GM12878 (cell line): ENCODE measurements around the gene LRIT2. TPM values are rescaled to one million over a fixed set of nuclear protein-coding genes. Genes with fewer than 3 reads are reported as not detected.

Source experiments
- ATAC-seq: fragments of 200-7000 bp; cut with Tn5 transposase; 3 replicates; pipeline ENCODE4 v1.9.1; 2020; ENCODE audit warnings: mild to moderate bottlenecking, moderate library complexity
- BruUV-seq: library from RNA; stranded (reverse); fragments of 400-500 nt; replicated peaks from 2 replicates; lab custom pipeline; 2021; lab: Mats Ljungman, UMichigan
- CTCF ChIA-PET: fragments of 300-600 bp; sonication (Branson Sonifier 250); formaldehyde crosslinking; extraction: SDS; loops from one replicate; lab custom pipeline; 2021; ENCODE audit warnings: inconsistent platforms; lab: Yijun Ruan, JAX
- POLR2A ChIA-PET: fragments of 350-600 bp; formaldehyde crosslinking; extraction: SDS; loops from one replicate; lab custom pipeline; 2021; ENCODE audit warnings: inconsistent platforms; lab: Charles Lee
- RAD21 ChIA-PET: fragments of 300-600 bp; sonication (Branson Sonifier 250); formaldehyde crosslinking; loops from one replicate; lab custom pipeline; 2023; ENCODE audit warnings: antibody characterized with exemption; ENCODE audit not compliant: unreplicated experiment; lab: Charles Lee
- SMC1A ChIA-PET: fragments of 300-600 bp; sonication (Branson Sonifier 250); formaldehyde crosslinking; loops from one replicate; lab custom pipeline; 2023; ENCODE audit not compliant: unreplicated experiment, uncharacterized antibody; lab: Charles Lee
- DNase-seq: peaks from one replicate; pipeline ENCODE4 v3.0.0-alpha.2; 2011; ENCODE audit warnings: low read depth, low spot score
- FAIRE-seq: peaks from 3 replicates; lab custom pipeline; 2011; peaks lifted over from hg19 to GRCh38; lab: Jason Lieb, UNC
- H2AFZ ChIP-seq: 2 replicates; pipeline ENCODE4 v1.6.0; 2011; ENCODE audit warnings: low read depth, low read length, control low read depth; ENCODE audit not compliant: control insufficient read depth
- H3K27ac ChIP-seq: 2 replicates; pipeline ENCODE4 v1.5.1; 2011; ENCODE audit warnings: control low read depth; ENCODE audit not compliant: control insufficient read depth, insufficient read depth
- H3K27me3 ChIP-seq, 2 experiments: replicated peaks in 1 of 2; 2 replicates each; pipeline versions ENCODE4 v1.6.0 to v1.6.1; 2011; ENCODE audit warnings: low read length in 1 of 2; ENCODE audit not compliant: control insufficient read depth in 2 of 2, insufficient read depth in 2 of 2
- H3K36me3 ChIP-seq, 2 experiments: 2 replicates each; pipeline ENCODE4 v1.5.1; 2011; ENCODE audit warnings: low read length in 1 of 2; ENCODE audit not compliant: control insufficient read depth in 2 of 2, insufficient read depth in 2 of 2
- H3K4me1 ChIP-seq: 2 replicates; pipeline ENCODE4 v1.6.1; 2011; ENCODE audit warnings: mild to moderate bottlenecking, low read length, moderate library complexity, mixed read lengths; ENCODE audit not compliant: control insufficient read depth, insufficient read depth
- H3K4me2 ChIP-seq: 2 replicates; pipeline ENCODE4 v1.6.0; 2011; ENCODE audit warnings: control low read depth; ENCODE audit not compliant: control insufficient read depth, insufficient read depth
- H3K4me3 ChIP-seq: fragments of 200-600 bp; sonication (generic); 2 replicates; pipeline ENCODE4 v1.5.1; 2016
- H3K79me2 ChIP-seq: 2 replicates; pipeline ENCODE4 v1.6.0; 2011; ENCODE audit warnings: low read length; ENCODE audit not compliant: control insufficient read depth, insufficient read depth
- H3K9ac ChIP-seq: 2 replicates; pipeline ENCODE4 v1.8.0; 2011; ENCODE audit warnings: low read length, control low read depth, mixed read lengths; ENCODE audit not compliant: control insufficient read depth, insufficient read depth
- H3K9me3 ChIP-seq: replicated peaks from 3 replicates; pipeline ENCODE4 v1.5.1; 2011; ENCODE audit warnings: mild to moderate bottlenecking, low read length; ENCODE audit not compliant: control insufficient read depth, insufficient read depth
- H4K20me1 ChIP-seq: 2 replicates; pipeline ENCODE4 v1.6.0; 2011; ENCODE audit not compliant: control insufficient read depth, insufficient read depth
- CHD2 ChIP-seq: IDR thresholded peaks from 2 replicates; pipeline ENCODE4 v1.6.1; 2011; ENCODE audit warnings: low read depth, low read length, improper control_type of control experiment, borderline replicate concordance
- DPF2 ChIP-seq: fragments of 450-650 bp; IDR thresholded peaks from 2 replicates; pipeline ENCODE4 v1.6.1; 2017; ENCODE audit warnings: mild to moderate bottlenecking
- FOXM1 ChIP-seq: IDR thresholded peaks from 2 replicates; pipeline ENCODE4 v1.6.1; 2012; ENCODE audit warnings: low read depth, mild to moderate bottlenecking, inconsistent platforms, low read length, moderate library complexity
- HDAC2 ChIP-seq: fragments of 200-600 bp; sonication (generic); IDR thresholded peaks from 2 replicates; pipeline ENCODE4 v1.6.1; 2017
- NFIC ChIP-seq: IDR thresholded peaks from 2 replicates; pipeline ENCODE4 v1.6.1; 2012; ENCODE audit warnings: low read depth, mild to moderate bottlenecking, inconsistent platforms, low read length, moderate library complexity
- RUNX3 ChIP-seq: IDR thresholded peaks from 2 replicates; pipeline ENCODE4 v1.6.1; 2012; ENCODE audit warnings: low read length, inconsistent platforms
- SMC3 ChIP-seq: IDR thresholded peaks from 2 replicates; pipeline ENCODE4 v1.6.1; 2011; ENCODE audit warnings: low read length, improper control_type of control experiment, borderline replicate concordance
- SPI1 ChIP-seq: IDR thresholded peaks from 2 replicates; pipeline ENCODE4 v1.6.1; 2011; ENCODE audit warnings: low read depth, mild to moderate bottlenecking, low read length, moderate library complexity, borderline replicate concordance; ENCODE audit not compliant: insufficient read depth
- STAT3 ChIP-seq: IDR thresholded peaks from 2 replicates; pipeline ENCODE4 v1.6.1; 2011; ENCODE audit warnings: low read depth, low read length, improper control_type of control experiment
- WRNIP1 ChIP-seq: IDR thresholded peaks from 2 replicates; pipeline ENCODE4 v1.6.1; 2011; ENCODE audit warnings: low read depth, low read length, improper control_type of control experiment, borderline replicate concordance
- ZBTB4 ChIP-seq: fragments of 450-650 bp; formaldehyde crosslinking; IDR thresholded peaks from 2 replicates; pipeline ENCODE4 v1.4.0; 2022; ENCODE audit warnings: mild to moderate bottlenecking, moderate library complexity
- WGBS: methylation state at CpG from one replicate; pipeline ENCODE4 v1.1.6; 2016; ENCODE audit warnings: low lambda C conversion rate; ENCODE audit not compliant: insufficient replicate concordance, insufficient coverage; ENCODE audit errors: missing lambda C conversion rate; 5-methylcytosine and 5-hydroxymethylcytosine counted together
- in situ Hi-C: fragments of 300-500 bp; cut with MboI; formaldehyde crosslinking; loops from 9 replicates; pipeline ENCODE4 v1.14.3; 2018; ENCODE audit warnings: mixed read lengths
- intact Hi-C: fragments of 100-400 bp; cut with micrococcal nuclease; formaldehyde crosslinking; loops from one replicate; pipeline ENCODE4 v1.14.2; 2022; ENCODE audit not compliant: unreplicated experiment
- polyA plus RNA-seq, 11 experiments: library from polyadenylated mRNA; depleted of rRNA in 4 of 11; unstranded in 6 of 11; stranded (reverse) in 5 of 11; fragments of >200 nt; fragmentation: Nextera tagmentation in 4 of 11; fragmentation: Illumina TruSeq in 1 of 11; extraction: Ambion mirVana in 4 of 11; extraction: Trizol in 1 of 11; gene quantifications; 1 replicate in 1 of 11; 2 replicates in 10 of 11; pipeline versions ENCODE4 v1.2.1 to v1.2.3, GENCODE V29; 2011 to 2016; ENCODE audit warnings: inconsistent platforms in 2 of 11, missing spikeins in 2 of 11, low read depth in 1 of 11
- total RNA-seq, 4 experiments: library from RNA; depleted of rRNA in 3 of 4; stranded (reverse); fragments of >200 nt in 3 of 4; fragmentation: Illumina TruSeq in 1 of 4; extraction: Trizol in 1 of 4; gene quantifications; 2 replicates each; pipeline versions ENCODE4 v1.2.1 to v1.2.3, GENCODE V29; 2013 to 2021
- TF ChIP-seq, protein P1 (sequence below): fragments of 450-650 bp; IDR thresholded peaks from 2 replicates; pipeline ENCODE4 v1.6.1; 2016; ENCODE audit warnings: mild to moderate bottlenecking
- TF ChIP-seq, protein P2 (sequence below): IDR thresholded peaks from 2 replicates; pipeline ENCODE4 v1.6.1; 2012; ENCODE audit warnings: improper control_type of control experiment, low read depth, low read length; ENCODE audit not compliant: insufficient replicate concordance

LRIT2 gene
- total and polyA plus RNA-seq, 10 of the 15 experiments (the other 5 are each of a cell fraction or from before 2014, with no cell fraction given), result not detected

DNA sequence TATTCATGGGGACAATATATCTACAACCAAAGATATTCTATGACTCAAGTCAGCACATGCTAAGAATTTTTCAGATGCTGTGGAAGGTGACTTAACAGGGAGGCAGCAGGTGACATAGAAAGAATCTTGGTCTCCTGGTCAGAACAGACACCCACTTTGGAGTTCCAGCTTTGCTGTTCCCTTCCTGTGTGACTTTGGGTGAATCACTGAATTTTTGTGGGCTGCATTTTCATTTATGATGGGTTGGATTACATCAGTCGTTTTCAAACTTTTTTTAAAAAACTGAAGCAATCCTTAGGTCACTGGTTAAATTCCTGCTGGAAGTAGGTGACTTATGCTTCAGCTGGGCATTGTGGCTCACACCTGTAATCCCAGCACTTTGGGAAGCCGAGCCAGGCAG, 44.4 kb upstream of the LRIT2 start:
- Histone ChIP-seq H3K79me2 (no peaks in the 10 kb centered on the region), H3K4me1 (no peaks in the 10 kb centered on the region), H3K27me3 (peaks cover 0 to 2% of the 10 kb centered on the region in 2 experiments; a peak in 2 of 4 replicates), H3K4me2 (no peak overlapping the region), H3K9me3 (no peaks in the 10 kb centered on the region), H3K36me3 (no peaks in the 10 kb centered on the region), H3K9ac (no peak overlapping the region), H2AFZ (no peak overlapping the region), H4K20me1 (no peaks in the 10 kb centered on the region), H3K27ac (no peak overlapping the region), H3K4me3 (no peak overlapping the region)
- POLR2A ChIA-PET, result no interaction called here
- 18% methylated on average over 2 of the region's 2 CpGs for WGBS
- in situ Hi-C loops (loop anchor here (5.0 kb wide), 2 partner anchors 273 to 448 kb away; no protein-coding TSS in a partner anchor), intact Hi-C loops (loop anchor here (10.0 kb wide), 1 partner anchor 445 kb away; no protein-coding TSS in a partner anchor)
- RAD21 ChIA-PET, result interaction anchor here (0.7 to 6.6 kb wide), 2 partner anchors 266 to 267 kb away, joined by 3 to 74 read pairs; no protein-coding TSS in a partner anchor
- BruUV-seq, result no TSS peak
- ATAC-seq (no peak), DNase-seq (no peak), FAIRE-seq (no peak)
- SMC1A ChIA-PET, result interaction anchor here (1.6 kb wide), 1 partner anchor 268 kb away, joined by 6 read pairs; no protein-coding TSS in a partner anchor
- CTCF ChIA-PET, result interaction anchor here (0.6 to 8.3 kb wide), 5 partner anchors 13 to 267 kb away, joined by 3 to 228 read pairs (median 3); no protein-coding TSS in a partner anchor
- no peak for TF ChIP-seq RUNX3
- no peak for TF ChIP-seq SPI1
- TF ChIP-seq FOXM1, result no peak
- TF ChIP-seq, protein P1, sequence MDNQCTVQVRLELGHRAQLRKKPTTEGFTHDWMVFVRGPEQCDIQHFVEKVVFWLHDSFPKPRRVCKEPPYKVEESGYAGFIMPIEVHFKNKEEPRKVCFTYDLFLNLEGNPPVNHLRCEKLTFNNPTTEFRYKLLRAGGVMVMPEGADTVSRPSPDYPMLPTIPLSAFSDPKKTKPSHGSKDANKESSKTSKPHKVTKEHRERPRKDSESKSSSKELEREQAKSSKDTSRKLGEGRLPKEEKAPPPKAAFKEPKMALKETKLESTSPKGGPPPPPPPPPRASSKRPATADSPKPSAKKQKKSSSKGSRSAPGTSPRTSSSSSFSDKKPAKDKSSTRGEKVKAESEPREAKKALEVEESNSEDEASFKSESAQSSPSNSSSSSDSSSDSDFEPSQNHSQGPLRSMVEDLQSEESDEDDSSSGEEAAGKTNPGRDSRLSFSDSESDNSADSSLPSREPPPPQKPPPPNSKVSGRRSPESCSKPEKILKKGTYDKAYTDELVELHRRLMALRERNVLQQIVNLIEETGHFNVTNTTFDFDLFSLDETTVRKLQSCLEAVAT, result no peak
- TF ChIP-seq STAT3, result no peak
- TF ChIP-seq, protein P2, sequence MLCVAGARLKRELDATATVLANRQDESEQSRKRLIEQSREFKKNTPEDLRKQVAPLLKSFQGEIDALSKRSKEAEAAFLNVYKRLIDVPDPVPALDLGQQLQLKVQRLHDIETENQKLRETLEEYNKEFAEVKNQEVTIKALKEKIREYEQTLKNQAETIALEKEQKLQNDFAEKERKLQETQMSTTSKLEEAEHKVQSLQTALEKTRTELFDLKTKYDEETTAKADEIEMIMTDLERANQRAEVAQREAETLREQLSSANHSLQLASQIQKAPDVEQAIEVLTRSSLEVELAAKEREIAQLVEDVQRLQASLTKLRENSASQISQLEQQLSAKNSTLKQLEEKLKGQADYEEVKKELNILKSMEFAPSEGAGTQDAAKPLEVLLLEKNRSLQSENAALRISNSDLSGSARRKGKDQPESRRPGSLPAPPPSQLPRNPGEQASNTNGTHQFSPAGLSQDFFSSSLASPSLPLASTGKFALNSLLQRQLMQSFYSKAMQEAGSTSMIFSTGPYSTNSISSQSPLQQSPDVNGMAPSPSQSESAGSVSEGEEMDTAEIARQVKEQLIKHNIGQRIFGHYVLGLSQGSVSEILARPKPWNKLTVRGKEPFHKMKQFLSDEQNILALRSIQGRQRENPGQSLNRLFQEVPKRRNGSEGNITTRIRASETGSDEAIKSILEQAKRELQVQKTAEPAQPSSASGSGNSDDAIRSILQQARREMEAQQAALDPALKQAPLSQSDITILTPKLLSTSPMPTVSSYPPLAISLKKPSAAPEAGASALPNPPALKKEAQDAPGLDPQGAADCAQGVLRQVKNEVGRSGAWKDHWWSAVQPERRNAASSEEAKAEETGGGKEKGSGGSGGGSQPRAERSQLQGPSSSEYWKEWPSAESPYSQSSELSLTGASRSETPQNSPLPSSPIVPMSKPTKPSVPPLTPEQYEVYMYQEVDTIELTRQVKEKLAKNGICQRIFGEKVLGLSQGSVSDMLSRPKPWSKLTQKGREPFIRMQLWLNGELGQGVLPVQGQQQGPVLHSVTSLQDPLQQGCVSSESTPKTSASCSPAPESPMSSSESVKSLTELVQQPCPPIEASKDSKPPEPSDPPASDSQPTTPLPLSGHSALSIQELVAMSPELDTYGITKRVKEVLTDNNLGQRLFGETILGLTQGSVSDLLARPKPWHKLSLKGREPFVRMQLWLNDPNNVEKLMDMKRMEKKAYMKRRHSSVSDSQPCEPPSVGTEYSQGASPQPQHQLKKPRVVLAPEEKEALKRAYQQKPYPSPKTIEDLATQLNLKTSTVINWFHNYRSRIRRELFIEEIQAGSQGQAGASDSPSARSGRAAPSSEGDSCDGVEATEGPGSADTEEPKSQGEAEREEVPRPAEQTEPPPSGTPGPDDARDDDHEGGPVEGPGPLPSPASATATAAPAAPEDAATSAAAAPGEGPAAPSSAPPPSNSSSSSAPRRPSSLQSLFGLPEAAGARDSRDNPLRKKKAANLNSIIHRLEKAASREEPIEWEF, result no peak
- TF ChIP-seq WRNIP1, result no peak
- no peak for TF ChIP-seq ZBTB4
- TF ChIP-seq HDAC2, result no peak
- TF ChIP-seq DPF2, result no peak
- no peak for TF ChIP-seq SMC3
- no peak for TF ChIP-seq NFIC
- TF ChIP-seq CHD2, result no peak
